Measurements from ENCODE around the gene TM4SF4. TPM values are rescaled to one million over a fixed set of nuclear protein-coding genes. Genes with fewer than 3 reads are reported as not detected.

Gene TM4SF4
- total RNA-seq, 2 donors from 2014 or later, result 1.1 to 4.5 TPM

DNA sequence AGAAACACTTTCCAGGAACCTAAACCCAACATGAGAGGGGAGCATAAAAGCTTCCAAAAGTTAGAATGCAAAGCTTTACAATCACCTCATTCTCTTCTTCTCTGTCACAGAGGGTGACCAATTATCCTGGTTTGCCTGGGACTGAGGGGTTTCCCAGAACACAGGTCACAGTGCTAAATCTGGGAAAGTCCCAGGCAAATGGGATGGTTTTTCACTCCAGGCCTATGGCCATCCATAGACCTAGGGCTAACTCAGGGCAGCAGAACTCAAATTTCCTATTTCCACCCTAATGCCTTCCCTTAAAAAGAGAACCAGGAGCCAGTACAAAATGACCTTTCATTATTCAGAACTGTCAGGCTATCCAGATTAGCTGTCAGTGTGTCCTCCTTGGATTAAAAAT lies 77.0 kb downstream of the TM4SF4 start:
- intact Hi-C loops (cut with DNase I), result loop anchor here (10.0 kb wide), 1 partner anchor 93 kb away; no protein-coding TSS in a partner anchor
- no peaks in the 10 kb centered on the region for H3K4me1 ChIP-seq
- no peak overlapping the region for H3K27ac ChIP-seq

DNA sequence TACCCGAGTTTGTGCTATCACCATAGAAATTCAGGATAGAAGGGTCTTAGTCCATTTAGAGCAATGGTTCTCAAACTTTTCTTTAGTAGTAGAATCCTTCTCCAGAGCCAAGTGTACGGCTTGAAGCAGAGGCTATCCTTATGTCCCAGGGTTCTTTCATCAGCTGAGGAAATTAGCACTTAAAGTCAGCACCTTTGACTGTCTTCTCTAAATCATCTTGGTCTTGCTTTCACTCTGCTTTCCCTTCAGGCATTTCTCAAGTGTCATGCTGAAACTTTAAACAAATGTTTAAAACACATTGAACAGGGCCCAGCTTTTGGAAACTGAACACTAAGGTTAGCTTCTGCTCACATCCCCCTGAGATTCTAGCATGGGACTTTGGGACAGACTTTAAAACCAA lies 78.2 kb downstream of the TM4SF4 start:
- Histone ChIP-seq H3K4me1 (no peaks in the 10 kb centered on the region), H3K27ac (no peak overlapping the region), H3K4me3 (no peak overlapping the region), H3K9ac (ENCODE audit: low read depth in 2 of 2, low read length in 2 of 2) (no peak overlapping the region), H3K36me3 (no peaks in the 10 kb centered on the region), H3K9me3 (no peaks in the 10 kb centered on the region), H3K27me3 (no peaks in the 10 kb centered on the region)
- TF ChIP-seq, protein P1, sequence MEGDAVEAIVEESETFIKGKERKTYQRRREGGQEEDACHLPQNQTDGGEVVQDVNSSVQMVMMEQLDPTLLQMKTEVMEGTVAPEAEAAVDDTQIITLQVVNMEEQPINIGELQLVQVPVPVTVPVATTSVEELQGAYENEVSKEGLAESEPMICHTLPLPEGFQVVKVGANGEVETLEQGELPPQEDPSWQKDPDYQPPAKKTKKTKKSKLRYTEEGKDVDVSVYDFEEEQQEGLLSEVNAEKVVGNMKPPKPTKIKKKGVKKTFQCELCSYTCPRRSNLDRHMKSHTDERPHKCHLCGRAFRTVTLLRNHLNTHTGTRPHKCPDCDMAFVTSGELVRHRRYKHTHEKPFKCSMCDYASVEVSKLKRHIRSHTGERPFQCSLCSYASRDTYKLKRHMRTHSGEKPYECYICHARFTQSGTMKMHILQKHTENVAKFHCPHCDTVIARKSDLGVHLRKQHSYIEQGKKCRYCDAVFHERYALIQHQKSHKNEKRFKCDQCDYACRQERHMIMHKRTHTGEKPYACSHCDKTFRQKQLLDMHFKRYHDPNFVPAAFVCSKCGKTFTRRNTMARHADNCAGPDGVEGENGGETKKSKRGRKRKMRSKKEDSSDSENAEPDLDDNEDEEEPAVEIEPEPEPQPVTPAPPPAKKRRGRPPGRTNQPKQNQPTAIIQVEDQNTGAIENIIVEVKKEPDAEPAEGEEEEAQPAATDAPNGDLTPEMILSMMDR (IDR thresholded peaks at IDR 0.05), result no peak
- no peak for DNase-seq
- intact Hi-C loops (cut with DNase I), result loop anchor here (10.0 kb wide), 1 partner anchor 92 kb away; no protein-coding TSS in a partner anchor

More for the DNA sequence above, 77.0 kb downstream of the TM4SF4 start:
- Histone ChIP-seq H3K9me3 (no peaks in the 10 kb centered on the region), H3K4me3 (no peak overlapping the region), H3K27me3 (no peaks in the 10 kb centered on the region), H3K36me3 (no peaks in the 10 kb centered on the region), H3K9ac (ENCODE audit: low read depth in 2 of 2, low read length in 2 of 2) (no peak overlapping the region)
- DNase-seq, result no peak
- TF ChIP-seq, protein P1 (IDR thresholded peaks at IDR 0.05), result no peak

Other genes starting within 250 kb of the TM4SF4 start
- gene TM4SF18, start 141.1 kb upstream of the TM4SF4 start, total RNA-seq, result 1 to 10 TPM in 1 of 2 donors, under 1 TPM in 1; 0.72 to 2.1 TPM
- gene TM4SF1, start 97.0 kb upstream of the TM4SF4 start, total RNA-seq, result 10 to 100 TPM; 30.8 to 48.7 TPM
- gene WWTR1, start 183.3 kb downstream of the TM4SF4 start, total RNA-seq, result 10 to 100 TPM in 1 of 2 donors, 1 to 10 TPM in 1; 6.8 to 35.8 TPM